NCI-H2196 (cell line): Measurements from ENCODE around the gene OS9.

ENCODE experiments used
- DNase-seq: peaks from one replicate; lab custom pipeline; 2025; ENCODE audit not compliant: unreplicated experiment; lab: John Stamatoyannopoulos, UW

OS9 gene

DNA sequence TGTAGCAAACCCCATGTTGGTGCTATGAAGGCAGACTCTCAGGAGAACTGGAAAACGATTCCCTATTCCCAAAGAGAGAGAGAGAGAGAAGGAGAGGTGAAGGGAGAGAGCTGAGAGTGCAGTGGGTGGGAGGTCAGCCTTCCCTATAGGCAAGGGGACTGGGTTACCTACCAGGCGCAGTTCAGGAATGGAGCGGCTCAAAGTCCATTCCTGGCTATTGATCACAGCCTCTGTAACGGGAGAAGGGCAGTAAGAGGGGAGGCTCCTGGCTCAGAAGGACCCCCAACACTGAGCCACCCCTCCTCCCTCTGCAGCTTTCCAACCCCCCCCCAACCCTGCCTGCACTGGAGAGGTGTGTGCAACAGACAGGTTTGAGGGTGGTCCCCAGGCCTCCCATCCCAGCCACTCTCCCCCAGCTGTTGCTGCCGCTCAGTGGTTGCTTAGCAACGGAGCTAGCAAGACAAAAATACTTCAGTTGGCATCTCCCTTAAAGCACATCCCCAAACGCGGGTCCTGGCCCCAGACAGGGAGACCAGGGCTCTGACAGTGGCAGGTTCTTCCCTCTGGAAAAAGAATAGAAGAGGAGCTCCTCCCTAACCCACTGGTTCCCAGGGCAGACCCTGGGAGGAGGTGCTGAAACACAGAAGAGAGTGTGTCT, 41.4 kb downstream of the OS9 start:
- DNase-seq, result peak; percentile 48

DNA sequence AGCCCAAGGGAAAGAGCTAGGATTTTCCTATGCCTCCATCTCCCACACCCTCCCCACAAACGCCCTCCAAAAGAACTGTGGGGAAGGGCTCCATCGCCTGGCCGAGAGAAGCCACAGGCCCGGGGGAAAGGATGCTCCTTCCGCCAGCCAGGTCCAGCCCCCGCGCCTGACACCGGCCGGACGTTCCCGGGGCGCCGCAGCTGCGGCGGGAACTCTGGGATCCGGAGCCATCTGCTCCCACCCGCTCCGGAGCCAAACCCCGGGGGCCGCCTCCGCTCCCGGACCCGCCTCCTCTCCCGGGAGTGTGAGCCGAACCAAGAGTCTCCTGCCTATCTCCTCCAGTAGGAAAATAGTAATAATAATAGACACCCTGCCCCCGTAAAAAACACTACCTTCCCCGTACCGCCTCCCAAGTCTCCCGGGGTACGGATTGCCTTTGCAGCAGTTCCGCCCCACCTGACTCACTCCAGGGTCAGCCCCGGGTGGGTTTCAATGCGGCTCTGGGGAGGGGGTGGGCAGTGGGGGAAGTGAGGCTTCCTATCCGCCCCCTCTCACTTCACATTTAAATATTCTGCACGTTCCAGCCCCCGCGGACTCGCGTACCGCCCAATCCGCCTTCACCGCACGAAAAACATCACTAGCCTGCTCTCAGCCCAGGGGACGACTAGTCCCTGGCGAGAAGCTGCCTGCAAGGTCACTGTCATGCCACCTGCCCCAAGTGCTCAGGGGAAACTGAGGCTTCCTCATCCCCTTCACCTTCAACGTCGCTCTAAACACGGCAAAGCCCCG, 42.2 kb downstream of the OS9 start:
- peak; percentile 56 for DNase-seq

DNA sequence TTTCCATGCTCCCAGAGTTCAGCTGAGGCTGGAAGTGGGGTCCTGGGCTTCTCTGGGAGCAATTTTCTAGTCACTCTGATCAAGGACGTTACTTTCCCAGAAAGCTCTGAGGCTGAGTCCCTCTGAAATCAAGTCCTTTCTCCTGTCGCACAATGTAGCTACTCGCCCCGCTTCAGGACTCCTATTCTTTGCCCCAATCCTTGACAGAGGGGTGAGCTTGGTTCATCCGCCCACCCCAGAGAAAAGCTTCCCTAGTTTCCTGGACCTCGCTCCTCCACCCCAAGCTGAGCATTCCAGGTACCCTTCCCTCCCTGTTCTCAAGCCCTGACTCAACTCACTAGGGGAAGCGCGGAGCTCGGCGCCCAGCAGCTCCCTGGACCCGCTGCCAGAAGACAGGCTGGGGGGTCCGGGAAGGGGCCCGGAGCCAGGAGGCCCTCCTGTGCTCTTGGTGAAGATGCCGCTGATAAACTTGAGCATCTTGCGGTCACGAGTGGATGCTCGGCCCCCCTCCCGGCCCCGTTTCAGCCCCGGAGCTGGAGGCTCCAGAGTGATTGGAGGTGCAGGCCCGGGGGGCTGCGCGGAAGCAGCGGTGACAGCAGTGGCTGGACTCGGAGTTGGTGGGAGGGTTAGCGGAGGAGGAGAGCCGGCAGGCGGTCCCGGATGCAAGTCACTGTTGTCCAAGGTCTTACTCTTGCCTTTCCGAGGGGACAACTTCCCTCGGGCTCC, 43.0 kb downstream of the OS9 start:
- DNase-seq, result no peak

DNA sequence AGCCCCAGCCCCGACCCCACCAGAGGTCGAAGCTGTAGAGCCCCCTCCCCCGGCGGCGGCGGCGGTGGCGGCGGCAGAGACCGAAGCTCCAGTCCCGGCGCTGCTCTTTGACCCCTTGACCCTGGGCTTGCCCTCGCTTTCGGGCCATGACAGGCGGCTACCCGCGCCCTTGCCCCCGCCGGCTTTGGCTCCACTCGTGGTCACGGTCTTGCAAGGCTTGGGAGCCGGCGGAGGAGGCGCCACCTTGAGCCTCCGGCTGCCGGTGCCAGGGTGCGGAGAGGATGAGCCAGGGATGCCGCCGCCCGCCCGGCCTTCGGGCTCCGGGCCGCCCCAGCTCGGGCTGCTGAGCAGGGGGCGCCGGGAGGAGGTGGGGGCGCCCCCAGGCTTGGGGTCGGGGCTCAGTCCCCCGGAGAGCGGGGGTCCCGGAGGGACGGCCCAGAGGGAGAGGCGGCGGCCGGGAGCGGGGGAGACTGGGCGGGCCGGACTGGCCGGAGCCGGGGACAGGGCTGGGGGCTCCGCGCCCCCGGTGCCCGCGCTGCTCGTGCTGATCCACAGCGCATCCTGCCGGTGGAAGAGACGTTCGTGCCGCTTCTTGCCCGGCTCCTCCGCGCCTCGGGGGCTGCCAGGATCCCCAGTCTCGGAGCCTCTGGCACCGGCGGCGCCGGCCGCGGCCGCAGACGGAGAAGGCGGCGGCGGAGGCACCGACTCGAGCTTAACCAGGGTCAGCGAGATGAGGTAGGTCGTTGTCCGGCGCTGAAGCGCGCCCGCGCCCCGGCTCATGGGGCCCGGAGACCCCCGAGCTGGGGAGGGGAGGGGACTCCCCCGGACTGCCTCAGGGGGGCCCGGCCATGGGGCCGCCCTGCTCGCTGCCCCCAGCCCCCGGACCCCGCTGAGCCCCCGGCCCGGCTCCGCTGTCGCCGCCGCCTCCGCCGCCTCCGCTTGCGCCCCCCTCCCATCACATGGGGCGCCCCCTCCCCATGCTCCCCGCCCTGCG, 43.8 kb downstream of the OS9 start:
- no peak for DNase-seq

DNA sequence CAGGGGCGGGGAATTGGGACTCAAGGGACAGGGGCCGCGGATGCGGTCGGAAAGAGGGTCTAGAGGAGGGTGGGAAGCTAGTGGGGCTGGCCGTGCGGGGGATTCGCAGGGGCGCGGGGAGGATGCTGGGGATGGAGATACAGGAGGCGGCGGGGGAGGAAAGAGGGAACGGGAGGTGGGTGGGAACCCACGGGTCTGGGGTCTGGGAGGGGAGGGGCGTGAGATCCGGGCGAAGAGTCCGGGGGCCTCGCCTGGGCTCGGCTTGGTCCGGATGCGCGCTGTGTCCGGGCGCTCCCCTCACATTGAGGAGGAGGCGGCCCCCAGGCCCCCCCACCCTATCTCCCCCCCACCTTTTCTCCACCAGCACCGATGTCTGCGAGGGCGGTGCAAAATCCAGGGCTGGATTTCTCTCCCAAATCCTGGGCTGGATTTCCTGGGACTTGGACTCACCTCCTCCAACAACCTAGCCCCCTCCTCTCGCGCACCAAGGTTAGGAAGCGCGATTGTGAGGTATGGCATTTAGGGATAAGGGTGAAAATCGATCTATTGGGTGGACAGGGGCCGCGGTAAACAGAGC, 44.8 kb downstream of the OS9 start, which contains the start of gene AGAP2:
TSS of gene AGAP2 (minus strand) at position 82 of the 577 bp plus-strand sequence. CDS start 496 bp downstream, outside the sequence.
- peak; percentile 46 for DNase-seq

DNA sequence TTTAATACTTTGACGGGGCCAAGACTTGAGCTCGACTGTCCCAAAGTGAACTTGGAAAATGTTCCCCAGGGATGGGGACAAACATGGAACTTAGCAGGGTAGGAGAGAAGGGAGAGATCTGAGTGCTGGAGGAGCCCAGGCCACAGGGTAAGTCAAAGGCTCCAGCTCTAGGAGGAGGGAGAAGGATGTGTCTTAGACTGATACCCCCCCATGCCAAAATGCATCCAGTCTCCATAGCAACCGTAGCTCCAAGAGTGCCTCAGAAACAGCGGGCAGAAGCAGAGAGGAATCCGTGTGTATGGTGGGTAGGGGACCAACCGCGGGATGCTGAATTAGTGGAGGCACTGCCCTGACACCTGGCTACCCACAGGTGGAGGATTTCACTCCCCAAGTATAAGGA, 45.5 kb downstream of the OS9 start:
- peak; percentile 18 for DNase-seq

DNA sequence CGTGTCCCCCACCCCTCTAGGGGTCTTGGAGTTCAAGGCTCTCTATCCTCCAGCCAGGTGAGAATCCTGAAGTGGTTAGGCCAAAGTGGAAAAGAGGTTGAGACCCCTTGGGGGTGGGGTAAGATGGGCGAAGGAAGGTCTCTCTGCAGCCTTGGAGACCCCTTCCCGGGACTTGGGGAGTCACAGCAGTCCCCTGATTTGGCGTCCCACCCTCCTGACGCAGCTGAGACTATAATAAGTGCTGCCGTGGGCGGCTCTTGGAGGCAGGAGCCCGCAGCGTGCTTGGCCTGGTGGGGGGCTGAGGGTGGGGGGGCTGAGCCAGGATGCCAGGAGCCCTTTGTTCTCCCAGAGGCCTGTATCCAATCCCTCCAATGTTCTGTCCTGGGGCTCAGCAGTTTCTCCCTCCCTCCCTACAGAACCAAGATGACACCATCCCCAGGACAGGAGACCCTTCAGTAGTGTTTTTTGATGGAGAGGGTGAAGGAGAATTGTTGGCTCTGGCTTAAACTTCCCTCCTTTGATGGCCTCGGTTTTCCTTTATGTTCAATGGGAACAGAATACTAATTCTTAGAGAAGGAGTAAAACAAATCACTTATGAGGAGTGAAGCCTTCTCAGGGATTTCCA, 46.1 kb downstream of the OS9 start:
- no peak for DNase-seq

DNA sequence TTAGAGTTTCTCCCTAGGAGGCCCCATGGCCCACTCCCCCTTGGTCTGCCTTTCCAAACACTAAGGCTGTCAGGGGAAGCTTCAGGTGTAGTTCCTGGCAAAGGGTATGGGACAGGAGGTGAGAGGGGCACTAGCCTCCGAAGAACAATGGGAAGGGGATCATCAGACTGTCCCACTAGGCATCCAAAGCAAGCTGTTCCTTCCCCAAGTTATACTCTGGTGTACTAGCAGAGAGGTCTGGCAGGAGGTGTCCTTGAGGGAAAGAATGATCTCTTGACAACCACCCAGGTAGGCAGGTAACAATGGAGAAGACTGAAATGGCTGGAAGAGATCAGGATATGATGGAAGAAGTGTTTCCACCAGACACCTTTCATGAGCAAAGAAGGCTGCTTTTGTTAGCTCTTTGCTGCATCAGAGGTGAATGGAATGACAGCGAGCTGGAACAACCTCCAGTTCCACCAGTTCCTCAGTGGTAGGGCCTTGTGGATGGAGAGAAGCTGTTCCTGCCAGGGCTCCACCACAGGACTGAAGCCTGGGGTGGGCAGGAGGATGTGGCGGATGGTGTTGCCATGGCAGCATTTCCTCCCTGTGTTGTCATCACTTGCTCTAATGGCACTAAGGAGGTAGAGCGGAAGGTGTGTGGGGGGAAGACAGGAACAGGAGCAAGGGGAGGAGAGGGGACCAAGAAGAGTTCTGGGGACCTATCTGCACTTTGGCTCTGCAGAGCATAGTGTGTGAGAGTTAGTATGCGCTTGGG, 46.9 kb downstream of the OS9 start:
- DNase-seq, result no peak

DNA sequence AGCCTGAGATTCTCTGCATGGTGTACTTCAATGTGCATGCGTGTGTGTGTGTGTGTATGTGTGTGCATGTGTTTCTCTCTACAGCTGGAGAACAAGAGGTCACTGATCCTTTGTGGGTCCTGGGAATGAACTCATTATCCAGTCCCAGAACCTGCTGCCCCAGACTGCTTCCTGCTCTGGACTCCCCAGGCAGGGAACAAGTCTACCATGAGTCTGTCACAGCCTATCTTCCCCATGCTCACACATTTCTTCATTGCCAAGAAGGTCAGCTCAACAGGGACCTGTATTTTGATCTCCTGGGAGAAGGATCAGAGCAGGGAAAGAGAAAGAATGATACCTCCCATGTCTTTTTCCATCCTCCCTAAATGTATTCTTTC, 47.5 kb downstream of the OS9 start:
- no peak for DNase-seq

DNA sequence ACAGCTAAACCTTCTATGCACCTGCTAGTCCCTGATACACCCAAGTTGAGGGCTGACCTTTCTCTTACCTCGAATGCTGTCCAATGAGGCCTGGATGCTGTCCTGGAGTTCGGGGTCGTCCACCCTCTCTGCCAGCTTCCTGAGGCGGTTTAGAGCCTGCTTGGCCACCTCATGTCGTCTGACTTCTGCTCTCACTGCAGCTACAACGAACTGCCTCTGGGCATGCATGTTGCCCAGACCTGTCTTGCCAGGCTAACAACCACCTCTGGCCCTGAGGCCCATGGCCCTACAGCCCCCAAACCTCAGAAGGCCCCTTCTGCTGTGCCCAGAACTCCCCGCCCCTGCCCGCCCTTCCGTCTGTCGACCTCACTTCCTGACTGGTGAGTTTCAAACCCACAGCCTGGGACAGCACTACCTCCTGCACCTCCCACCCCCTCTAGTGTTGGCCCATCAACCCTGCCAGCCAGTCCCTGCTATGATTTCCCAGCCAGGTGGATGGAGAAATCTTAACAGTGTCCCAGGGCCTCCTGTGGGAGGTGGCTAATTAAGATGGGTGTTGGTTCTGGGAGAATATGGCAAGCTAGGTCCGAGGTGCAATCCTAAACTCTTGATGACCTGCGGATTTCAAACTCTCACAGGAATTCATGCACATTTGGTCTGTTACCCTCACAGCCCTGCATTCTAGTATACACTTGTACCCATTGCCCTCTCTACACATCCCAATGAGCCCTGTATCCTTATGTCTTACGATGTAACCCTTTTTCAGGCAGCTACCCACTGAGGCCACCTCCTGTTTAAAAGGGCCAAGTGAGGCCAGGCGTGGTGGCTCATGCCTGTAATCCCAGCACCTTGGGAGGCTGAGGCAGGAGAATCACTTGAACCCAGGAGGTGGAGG, 48.2 kb downstream of the OS9 start:
- no peak for DNase-seq

DNA sequence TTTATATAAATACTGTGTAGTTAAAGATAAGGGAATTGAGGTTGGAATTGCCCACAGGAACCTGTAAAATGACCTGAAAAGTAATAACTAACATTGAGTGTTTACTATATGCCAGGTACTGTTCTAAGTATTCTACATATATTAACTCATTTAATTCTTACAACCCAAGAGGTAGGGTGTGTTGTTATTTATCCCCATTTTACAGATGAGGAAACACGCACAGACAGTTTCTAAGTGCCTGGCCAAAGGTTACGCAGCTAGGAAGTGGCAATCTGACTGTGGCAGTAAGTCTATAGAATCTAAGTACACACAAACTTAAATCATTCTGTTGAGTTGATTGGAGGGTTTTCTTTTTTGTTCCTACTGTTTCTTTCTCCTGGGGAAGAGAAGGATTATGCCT, 49.8 kb downstream of the OS9 start:
- DNase-seq, result no peak

DNA sequence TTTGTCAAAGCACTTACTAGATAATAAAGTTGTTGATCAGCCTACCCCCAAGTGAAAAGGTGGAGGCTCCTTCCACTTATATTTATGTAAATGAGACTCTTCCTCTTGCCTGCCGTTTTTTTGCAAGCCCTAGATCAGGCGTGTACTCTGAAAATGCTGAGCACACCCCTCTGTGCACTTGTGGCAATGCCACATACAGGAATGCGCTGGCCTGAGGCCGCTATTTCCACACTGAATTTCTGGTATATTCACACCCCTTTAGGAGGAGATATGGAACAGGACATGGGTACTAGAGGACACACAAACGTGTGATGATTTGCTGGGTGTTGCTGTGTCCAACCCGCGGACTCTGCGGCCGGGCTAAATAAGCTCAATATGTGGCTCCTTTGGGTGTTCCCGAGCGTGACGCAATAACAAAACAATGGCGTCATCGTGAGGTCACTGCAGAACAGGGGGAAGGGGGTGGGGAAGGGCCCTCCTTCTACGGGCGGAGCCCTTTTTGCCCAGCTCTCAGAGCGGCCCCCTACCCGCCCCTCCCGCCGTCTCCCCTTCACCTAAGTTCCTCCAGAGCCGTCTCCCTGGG, 50.4 kb downstream of the OS9 start:
- DNase-seq, result peak; percentile 92

DNA sequence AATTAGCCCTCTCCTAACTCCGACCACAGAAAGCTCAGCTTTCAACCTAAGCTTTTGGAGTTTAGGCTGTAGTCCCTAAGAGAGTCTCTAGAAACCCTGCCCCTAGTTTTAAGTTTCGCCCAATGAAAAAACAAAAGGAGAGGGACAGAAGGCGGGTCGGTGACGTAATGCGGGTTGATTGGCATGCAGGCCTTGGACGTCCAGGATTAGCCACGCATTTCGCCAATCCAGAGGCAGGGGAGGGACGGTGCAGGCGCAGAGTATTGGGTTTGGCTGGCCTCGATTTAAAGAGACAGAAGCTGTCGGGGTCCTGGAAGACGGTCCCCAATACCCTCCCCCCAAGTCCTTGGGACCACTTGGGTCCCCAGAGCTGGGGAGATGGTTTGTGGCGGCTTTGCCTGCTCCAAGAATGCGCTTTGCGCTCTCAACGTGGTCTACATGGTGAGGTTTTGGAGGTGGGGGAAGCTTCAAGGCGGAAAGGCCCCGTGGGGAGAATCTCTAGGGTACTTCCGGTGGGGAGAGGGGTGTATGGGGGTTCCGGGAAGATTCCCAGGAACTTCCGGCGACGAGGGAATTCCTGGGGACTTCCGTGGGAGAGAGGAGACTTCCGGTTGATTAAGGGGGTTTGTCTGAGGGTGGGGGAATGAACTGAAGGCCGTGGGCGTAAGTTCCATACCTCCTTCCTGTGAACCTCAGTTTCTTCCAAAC, 51.0 kb downstream of the OS9 start, which contains the start of gene TSPAN31:
TSS of gene TSPAN31 (plus strand) at position 263 of the 708 bp plus-strand sequence. CDS start at position 379, 116 bp downstream.
- DNase-seq, result peak; percentile 96

DNA sequence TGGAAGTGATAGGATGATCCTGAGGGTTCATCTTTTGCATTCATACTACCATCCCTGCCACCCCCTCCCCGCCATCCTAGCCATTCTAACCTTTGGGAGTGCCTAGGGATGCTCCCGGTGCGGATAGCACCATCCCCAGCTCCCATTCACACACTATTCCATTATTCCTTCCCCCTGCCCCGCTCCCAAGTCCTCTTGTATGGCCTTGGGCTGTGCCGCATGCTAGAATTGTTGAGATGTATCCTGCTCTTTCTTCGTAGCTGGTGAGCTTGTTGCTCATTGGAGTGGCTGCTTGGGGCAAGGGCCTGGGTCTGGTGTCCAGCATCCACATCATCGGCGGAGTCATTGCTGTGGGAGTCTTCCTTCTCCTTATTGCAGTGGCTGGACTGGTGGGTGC, 51.6 kb downstream of the OS9 start:
- no peak for DNase-seq

DNA sequence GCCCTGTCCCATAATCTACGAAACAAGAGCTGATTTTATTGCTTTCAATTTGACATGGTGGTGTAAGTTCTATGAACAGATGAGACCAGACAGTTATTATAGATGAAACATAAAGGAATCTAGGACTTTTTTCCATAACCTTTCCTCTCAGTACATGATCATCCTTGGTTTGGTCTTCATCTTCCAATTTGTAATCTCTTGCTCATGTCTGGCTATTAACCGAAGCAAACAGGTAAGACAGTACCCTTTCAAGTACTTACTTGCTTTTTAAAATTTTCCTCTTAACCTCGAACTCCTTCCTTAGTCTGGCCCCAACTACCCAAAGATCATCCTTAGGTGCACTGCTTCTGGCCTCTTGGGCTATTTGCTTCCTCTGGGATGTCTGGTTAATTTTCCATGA, 52.1 kb downstream of the OS9 start:
- no peak for DNase-seq

DNA sequence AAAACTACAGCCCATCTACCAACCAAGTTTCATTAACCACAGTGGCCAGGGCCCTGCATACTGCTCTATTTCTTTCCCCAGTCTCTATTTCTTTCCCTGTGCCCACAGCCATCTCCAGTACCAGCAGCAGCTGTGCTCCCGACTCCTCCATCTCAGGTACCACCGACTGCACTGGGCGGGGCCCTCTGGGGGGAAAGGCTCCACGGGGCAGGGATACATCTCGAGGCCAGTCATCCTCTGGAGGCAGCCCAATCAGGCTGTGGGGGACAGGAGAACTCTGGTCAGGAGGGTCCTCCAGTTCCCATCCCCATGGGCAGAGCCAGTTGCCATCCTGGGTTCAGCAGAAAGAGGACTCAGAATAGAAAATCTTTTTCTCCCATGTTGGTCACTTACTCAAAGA, 55.1 kb downstream of the OS9 start:
- DNase-seq, result no peak
